ENCODE results near the gene CHN1. TPM values are rescaled to one million over a fixed set of nuclear protein-coding genes. Genes with fewer than 3 reads are reported as not detected.

The CHN1 gene
- total and polyA plus RNA-seq, 2 of the 8 experiments (the other 6 are each of a cell fraction or from before 2014, with no cell fraction given): 54.0 to 65.7 TPM

DNA sequence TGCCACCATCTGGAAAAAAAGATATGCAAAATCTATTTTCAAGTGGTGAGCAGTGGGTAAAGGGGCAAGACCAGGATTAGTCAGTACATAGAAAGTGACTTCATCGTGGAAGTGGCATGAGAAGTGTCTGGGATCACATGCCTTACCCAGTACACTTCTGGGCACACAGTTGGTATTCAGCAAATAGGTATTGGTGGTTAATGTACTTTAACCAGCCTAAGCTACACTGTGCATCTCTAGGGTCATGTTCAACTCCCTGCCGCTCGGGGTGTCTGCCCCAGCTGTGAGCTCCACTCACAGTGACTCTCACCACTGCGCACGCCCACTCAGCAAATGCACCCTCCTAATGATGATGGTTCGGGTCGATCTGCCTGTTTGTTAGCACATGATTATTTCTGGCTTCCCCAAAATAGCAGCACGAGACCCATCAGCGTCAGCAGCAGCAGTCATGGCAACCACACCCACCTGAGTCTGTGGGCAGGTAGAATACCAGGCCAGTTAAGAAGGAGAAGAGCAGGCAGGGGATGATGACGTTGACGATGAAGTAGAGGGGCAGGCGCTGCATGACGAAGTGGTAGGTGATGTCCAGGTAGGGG lies 252.0 kb downstream of the CHN1 start (continued):
- TF ChIP-seq YY1 (IDR thresholded peaks at IDR 0.05; ENCODE audit: low read depth, low read length) (no peak), ASH2L (IDR thresholded peaks at IDR 0.05; ENCODE audit: low read length) (no peak), ATF3 (IDR thresholded peaks at IDR 0.05; ENCODE audit: insufficient read depth, low read depth, low read length) (no peak)

Measured in H1 (cell line).